Activated CD8-positive, alpha-beta T cell treated with anti-CD3 and anti-CD28 coated beads, Interleukin-2, amount 10 ng/mL, durations not matched to agents 7 days and 5 days (primary cell): ENCODE results near the gene EIPR1. TPM values are rescaled to one million over a fixed set of nuclear protein-coding genes. Genes with fewer than 3 reads are reported as not detected.
"Not testable (repeated sequence)": the region's sequence is repeated elsewhere in the genome, so short reads cannot be mapped to it uniquely, and the experiment has no call there.

ENCODE experiments used
- ATAC-seq: fragments of 150-1000 bp; cut with Tn5 transposase; one replicate; pipeline ENCODE4 v1.10.0; 2021; ENCODE audit warnings: moderate library complexity
- CTCF ChIA-PET: fragments of 350-600 bp; sonication (Branson Sonifier 250); formaldehyde crosslinking; loops from one replicate; lab custom pipeline; 2021; ENCODE audit warnings: antibody characterized with exemption; lab: Charles Lee
- POLR2A ChIA-PET: fragments of 350-600 bp; sonication (Branson Sonifier 250); formaldehyde crosslinking; loops from one replicate; lab custom pipeline; 2021; ENCODE audit warnings: antibody characterized with exemption; lab: Charles Lee
- DNase-seq: peaks from one replicate; pipeline ENCODE4 v3.0.0-alpha.2; 2020
- H3K27ac Mint-ChIP-seq: one replicate; pipeline ENCODE4 v1.8.0; 2021; ENCODE audit warnings: mild to moderate bottlenecking, mixed read lengths
- H3K27me3 Mint-ChIP-seq: one replicate; pipeline ENCODE4 v1.8.0; 2021; ENCODE audit warnings: low read depth, mixed read lengths
- H3K36me3 Mint-ChIP-seq: one replicate; pipeline ENCODE4 v1.8.0; 2021; ENCODE audit warnings: low read depth, mixed read lengths
- H3K4me1 Mint-ChIP-seq: one replicate; pipeline ENCODE4 v1.8.0; 2021; ENCODE audit warnings: low read depth, mixed read lengths
- H3K4me3 Mint-ChIP-seq: one replicate; pipeline ENCODE4 v1.8.0; 2021; ENCODE audit warnings: mild to moderate bottlenecking, mixed read lengths
- H3K9me3 Mint-ChIP-seq: one replicate; pipeline ENCODE4 v1.8.0; 2022; ENCODE audit warnings: mixed read lengths; ENCODE audit not compliant: insufficient read depth
- total RNA-seq, 2 experiments: library from RNA; stranded (reverse); gene quantifications; one replicate each; pipeline ENCODE4 v1.2.3, GENCODE V29; 2021

The EIPR1 gene
- total RNA-seq, 2 experiments from 2014 or later: 38.9 to 41.4 TPM

DNA sequence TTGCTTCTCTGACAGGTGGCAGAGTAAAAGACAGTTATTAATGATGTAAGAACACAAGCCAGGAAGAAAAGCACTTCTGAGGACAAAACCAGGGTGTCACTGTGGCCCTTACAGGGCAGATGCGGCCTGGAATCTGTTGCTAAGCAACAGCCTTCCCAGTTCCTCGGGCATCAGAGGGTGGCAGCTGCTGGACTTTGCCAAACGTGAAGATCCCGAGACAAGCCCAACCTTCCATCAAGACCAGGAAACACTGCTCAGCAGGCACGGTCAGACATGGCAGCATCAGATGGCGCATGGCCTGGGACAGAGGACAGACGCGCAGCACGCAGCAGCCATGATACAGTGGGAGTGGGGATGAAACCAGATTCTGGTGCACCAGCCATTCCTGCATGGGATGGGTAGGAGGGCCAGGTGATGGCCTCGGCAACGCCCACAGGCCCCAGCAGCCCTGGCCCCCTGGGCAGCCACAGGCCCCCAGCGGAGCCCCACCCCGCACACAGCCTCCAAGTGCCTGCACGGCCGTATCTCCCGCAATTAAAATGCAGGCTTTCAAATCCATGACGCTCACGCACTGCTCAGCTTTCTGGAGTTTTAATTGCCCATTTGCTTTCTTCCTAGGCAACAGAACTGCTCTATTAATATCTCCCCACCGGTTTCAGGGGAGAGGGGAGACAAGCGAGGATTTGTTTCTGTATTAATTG lies 89.0 kb downstream of the EIPR1 start:
- Mint-ChIP-seq H3K36me3 (peaks cover 18% of the 10 kb centered on the region), H3K27me3 (no peaks in the 10 kb centered on the region), H3K4me3 (no peak overlapping the region), H3K9me3 (peaks cover 8% of the 10 kb centered on the region), H3K4me1 (no peaks in the 10 kb centered on the region), H3K27ac (no peak overlapping the region)
- POLR2A ChIA-PET: no interaction called here
- ATAC-seq (no peak), DNase-seq (no peak)
- CTCF ChIA-PET: no interaction called here

DNA sequence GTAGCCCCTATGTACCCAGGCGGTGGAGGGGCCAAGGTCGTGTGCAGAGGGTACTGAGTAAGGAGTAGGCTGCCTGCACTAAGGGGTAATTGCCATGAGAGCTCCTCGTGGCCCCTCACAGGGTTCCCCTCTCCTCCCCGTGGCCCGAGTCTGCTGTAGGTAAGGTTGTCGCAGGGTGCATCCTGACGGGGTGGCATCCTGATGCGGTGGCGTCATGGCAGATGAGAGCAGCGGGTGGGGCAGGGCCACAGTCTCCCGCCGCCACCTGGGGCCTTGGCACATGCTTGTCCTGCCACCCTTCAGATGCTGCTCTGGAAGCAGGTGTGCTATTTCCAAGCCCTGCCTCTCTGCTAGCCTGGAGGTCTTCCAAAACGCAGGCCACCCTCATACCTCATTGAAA lies 89.7 kb downstream of the EIPR1 start:
- no peaks in the 10 kb centered on the region for H3K4me1 Mint-ChIP-seq
- H3K36me3 Mint-ChIP-seq: peaks cover 19% of the 10 kb centered on the region
- no peak for ATAC-seq
- no peak overlapping the region for H3K4me3 Mint-ChIP-seq
- no peak overlapping the region for H3K27ac Mint-ChIP-seq
- ChIA-PET CTCF (interaction anchor here (1.3 kb wide), 1 partner anchor 9 kb away, joined by 3 read pairs; no protein-coding TSS in a partner anchor), POLR2A (no interaction called here)
- no peaks in the 10 kb centered on the region for H3K27me3 Mint-ChIP-seq
- no peak for DNase-seq
- peaks cover 8% of the 10 kb centered on the region for H3K9me3 Mint-ChIP-seq

DNA sequence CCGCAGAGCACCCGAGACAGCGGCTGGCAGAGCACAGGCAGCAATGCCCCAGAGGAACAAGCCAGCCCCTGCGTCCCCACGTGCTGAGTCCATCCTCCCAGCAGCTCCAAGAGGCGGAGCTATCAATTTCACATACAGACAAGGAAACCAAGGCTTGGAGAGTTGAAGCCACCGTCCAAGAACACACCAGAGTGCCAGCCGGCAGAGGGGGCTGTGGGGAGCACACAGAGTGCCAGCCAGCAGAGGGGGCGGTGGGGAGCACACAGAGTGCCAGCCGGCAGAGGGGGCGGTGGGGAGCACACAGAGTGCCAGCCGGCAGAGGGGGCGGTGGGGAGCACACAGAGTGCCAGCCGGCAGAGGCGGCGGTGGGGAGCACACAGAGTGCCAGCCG lies 91.0 kb downstream of the EIPR1 start:
- H3K4me3 Mint-ChIP-seq, DNase-seq, H3K4me1 Mint-ChIP-seq, H3K27ac Mint-ChIP-seq, H3K27me3 Mint-ChIP-seq, H3K9me3 Mint-ChIP-seq, ATAC-seq: not testable (repeated sequence)
- CTCF ChIA-PET: interaction anchor here (1.3 kb wide), 1 partner anchor 11 kb away, joined by 3 read pairs; no protein-coding TSS in a partner anchor
- H3K36me3 Mint-ChIP-seq: peaks cover 19% of the 10 kb centered on the region
- POLR2A ChIA-PET: interaction anchor here (0.7 kb wide), 1 partner anchor 983 kb away, joined by 3 read pairs; no protein-coding TSS in a partner anchor

DNA sequence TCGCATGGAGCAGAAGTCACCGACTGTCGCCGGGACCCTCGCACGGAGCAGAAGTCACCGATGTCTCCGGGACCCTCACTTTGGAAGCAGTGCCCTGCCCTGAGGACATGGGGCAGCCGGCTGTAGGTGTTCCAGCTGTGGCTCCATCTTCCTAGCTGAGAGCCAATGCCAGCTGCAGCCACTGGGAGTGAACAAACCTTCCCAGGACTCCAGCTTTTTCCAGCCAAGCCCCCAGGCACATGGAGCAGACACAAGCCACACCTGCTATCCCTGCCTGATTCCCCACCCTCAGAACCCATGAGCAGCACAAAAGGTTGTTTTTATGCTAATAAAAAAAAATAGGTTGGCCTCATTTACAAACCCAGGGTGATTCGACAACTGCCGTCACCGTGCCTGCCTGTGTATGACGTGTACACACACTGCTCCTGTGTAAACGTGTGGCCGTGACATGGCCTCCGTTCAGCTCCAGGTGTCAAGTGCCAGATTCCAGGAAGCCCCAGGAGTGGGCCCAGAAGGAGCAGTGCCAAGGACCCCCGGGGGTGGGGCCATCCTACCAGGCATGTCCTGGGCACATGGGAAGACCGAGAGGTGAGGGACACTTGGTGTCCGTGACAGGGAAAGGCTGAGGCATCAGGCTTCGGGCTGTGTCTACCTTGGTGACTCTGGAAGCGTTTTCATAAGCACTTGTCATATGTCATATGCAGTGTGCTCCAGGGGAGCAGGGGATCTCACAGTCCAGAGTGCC lies 91.5 kb downstream of the EIPR1 start:
- Mint-ChIP-seq H3K36me3 (peaks cover 21% of the 10 kb centered on the region), H3K27ac (no peak overlapping the region), H3K4me3 (no peak overlapping the region), H3K9me3 (peaks cover 8% of the 10 kb centered on the region), H3K27me3 (no peaks in the 10 kb centered on the region), H3K4me1 (no peaks in the 10 kb centered on the region)
- ChIA-PET POLR2A (no interaction called here), CTCF (no interaction called here)
- DNase-seq: no peak
- no peak for ATAC-seq

DNA sequence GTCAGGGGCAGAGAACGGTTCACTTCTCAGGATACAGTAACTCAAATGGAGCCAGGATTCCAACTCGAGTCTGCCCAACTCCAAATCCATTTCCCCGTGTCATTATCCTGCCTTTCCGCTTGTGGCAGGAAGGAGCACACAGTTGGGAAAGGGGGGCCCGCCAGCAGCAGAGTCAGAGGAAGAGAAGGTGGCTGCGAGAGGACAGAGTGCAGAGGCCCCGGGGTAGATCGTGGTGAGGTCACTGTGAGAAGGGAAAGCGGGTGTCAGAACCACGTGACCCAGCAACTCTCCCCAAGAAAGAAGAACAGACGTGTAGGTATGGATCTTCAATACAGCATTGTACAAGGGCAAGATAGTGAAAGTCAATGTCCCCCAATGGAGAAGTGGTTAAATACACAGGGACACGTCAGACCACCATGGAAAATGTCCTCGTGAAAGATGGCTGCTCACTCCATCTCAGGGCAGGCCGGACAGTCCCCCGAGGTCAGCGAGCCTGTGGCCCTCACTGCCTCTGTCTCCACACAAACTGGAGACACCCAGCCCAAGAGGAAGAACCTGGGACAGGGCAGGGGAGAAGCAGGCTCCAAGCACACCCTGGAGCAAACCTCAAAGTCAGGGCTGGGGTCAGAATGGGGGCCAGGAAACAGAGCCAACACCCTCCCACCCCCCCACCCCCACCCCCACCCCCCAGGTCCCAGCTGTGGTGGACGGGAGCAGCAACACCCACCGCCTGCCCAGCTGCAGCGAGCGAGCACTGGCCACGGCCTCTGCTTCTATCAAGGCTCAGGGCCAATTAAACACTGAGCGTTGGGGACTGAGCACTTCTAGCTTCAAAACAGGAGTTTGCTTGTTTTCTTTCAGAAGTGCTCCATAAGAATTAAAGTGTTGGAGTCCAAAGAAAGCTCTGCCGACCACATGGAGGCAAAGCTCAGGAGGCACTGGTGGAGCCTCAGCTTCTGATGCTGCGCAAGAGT lies 92.7 kb downstream of the EIPR1 start:
- DNase-seq: no peak
- no peaks in the 10 kb centered on the region for H3K27me3 Mint-ChIP-seq
- CTCF ChIA-PET: no interaction called here
- H3K36me3 Mint-ChIP-seq: peaks cover 24% of the 10 kb centered on the region
- POLR2A ChIA-PET: no interaction called here
- peaks cover 8% of the 10 kb centered on the region for H3K9me3 Mint-ChIP-seq
- no peak overlapping the region for H3K4me3 Mint-ChIP-seq
- no peak overlapping the region for H3K27ac Mint-ChIP-seq
- ATAC-seq: no peak
- H3K4me1 Mint-ChIP-seq: no peaks in the 10 kb centered on the region

DNA sequence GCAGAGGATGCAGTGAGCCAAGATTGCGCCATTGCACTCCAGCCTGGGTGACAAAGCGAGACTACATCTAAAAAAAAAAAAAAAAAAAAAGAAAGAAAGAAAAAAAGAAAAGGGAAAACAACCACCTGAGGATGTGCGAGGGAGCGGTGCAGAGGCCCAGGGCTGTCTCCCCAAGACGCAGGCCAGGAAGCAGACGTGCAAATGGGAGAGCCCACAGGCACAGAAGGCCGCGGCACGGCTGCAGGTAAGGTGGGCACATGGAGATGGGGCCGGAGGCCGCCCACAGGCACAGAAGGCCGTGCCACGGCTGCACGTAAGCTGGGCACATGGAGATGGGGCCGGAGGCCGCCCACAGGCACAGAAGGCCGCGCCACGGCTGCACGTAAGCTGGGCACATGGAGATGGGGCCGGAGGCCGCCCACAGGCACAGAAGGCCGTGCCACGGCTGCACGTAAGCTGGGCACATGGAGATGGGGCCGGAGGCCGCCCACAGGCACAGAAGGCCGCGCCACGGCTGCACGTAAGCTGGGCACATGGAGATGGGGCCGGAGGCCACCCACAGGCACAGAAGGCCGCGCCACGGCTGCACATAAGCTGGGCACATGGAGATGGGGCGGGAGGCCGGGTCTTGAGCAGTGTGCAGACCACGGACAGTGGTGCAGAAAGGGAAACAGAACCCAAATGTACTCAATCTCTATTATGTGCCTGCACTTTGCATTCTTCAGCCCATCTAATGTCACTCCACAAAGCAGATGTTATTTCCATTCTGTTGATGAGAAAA lies 93.6 kb downstream of the EIPR1 start:
- H3K4me3 Mint-ChIP-seq, H3K4me1 Mint-ChIP-seq, POLR2A ChIA-PET, CTCF ChIA-PET, H3K9me3 Mint-ChIP-seq, H3K27me3 Mint-ChIP-seq, DNase-seq, H3K27ac Mint-ChIP-seq, ATAC-seq: not testable (repeated sequence)
- H3K36me3 Mint-ChIP-seq: peaks cover 18% of the 10 kb centered on the region

DNA sequence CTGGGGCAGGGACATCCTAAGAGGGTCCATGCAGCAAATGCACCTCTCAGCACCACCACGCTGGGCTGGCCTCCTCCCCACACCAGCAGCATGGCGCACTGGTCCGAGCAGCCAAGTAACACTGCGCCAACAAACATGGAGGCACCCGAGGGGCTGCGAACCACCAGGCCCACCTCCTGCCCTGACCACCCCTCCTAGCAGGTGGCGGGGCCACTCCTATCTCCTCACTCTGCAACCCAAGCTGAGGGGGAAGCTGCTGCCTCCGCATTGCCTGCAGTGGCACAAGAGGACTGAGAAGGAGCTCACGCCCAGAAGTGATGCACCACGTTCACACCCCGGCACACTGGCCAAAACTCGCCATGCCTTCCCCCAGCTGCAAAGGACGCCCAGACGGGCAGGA lies 94.4 kb downstream of the EIPR1 start:
- Mint-ChIP-seq H3K4me1 (no peaks in the 10 kb centered on the region), H3K36me3 (peaks cover 21% of the 10 kb centered on the region), H3K9me3 (peaks cover 3% of the 10 kb centered on the region), H3K4me3 (no peak overlapping the region), H3K27ac (no peak overlapping the region), H3K27me3 (no peaks in the 10 kb centered on the region)
- POLR2A ChIA-PET: no interaction called here
- ATAC-seq (no peak), DNase-seq (no peak)
- CTCF ChIA-PET: no interaction called here

DNA sequence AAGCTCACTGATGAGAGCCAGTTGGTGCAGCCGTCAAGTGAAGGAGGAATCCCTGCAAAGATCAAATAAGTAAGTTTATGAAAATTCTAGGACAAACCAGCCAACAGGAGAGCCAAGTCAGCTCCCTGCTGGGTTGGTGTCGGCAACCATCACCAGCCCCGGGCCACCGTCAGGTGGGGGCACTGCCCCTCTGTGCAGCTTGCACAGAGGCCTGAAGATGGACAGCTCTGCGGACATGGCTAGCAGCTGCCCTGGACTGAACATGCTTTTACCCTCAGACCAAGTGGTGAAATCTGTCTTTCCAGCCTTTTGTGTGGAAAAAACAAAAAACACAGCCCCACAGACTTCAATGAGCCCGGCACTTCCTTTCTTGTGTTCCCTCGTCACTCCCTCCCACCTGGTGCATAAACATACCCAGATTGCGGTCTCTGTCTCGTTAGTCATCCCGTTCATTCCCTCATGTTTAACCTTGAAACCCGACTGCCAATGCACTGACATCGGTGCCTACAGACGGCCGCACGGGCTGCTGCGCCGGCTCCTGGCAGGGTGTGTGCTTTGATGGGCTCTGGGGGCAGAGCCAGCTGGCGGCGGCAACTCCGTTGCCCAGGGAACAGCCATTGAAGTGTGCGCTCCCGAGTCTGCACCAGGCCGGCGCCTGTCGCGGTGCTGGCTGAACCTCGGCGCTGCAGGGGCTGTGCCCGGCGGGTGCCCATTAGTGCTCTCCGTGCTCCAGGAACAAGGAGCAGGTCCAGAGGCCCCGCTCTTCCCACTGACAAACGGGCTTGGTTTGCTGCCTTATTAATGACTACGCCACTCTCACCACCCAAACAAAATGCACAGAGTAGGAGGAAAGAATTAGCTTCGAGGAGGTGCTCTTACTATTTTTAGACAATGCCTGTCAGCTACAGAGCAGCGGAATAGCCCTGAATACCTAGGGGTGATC lies 95.3 kb downstream of the EIPR1 start:
- no peaks in the 10 kb centered on the region for H3K4me1 Mint-ChIP-seq
- ATAC-seq (no peak), DNase-seq (no peak)
- no peak overlapping the region for H3K4me3 Mint-ChIP-seq
- peaks cover 20% of the 10 kb centered on the region for H3K36me3 Mint-ChIP-seq
- ChIA-PET POLR2A (no interaction called here), CTCF (no interaction called here)
- H3K27ac Mint-ChIP-seq: no peak overlapping the region
- H3K27me3 Mint-ChIP-seq: no peaks in the 10 kb centered on the region
- peaks cover 3% of the 10 kb centered on the region for H3K9me3 Mint-ChIP-seq

DNA sequence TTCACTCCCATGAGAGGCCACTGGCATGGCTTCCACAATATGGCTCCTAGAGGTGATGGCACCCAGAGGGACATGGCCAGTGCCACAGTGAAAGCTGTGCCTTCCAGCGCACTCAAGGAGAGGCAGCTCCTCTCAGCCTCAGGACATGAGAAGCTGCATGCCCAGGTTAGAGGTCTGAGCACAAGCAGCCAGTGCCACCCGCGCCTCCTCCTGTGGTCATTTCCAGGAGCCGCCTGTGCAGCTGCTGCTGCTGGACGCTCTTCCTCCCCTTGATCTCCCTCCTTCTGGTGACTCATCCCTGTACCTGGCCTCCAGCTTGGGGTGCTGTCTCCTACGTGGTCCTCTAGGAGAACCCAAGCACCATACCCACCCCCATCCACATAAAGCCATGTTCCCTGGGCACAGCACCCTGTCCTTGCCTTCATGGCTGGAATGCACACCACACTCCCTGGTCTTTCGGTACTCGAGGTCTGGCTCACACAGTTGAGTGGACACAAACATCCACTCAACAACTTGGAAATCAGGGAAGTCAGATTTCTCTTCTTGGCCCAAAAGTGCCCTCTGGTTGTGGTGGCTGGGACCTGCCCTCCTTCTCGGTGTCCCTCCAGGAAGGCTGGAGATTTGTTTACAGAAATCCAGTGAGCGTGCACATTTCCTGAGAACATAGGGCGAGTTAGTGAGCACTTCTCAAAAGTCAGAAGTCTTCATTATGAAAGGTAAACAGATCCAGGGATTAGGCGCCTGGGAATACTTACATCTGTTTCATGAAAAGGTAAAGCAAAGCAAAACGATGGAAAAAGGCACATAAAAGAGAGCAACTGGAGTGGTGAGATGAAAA lies 96.7 kb downstream of the EIPR1 start:
- Mint-ChIP-seq H3K4me3 (no peak overlapping the region), H3K9me3 (peaks cover 17% of the 10 kb centered on the region), H3K36me3 (peaks cover 27% of the 10 kb centered on the region), H3K27ac (no peak overlapping the region), H3K27me3 (no peaks in the 10 kb centered on the region), H3K4me1 (no peaks in the 10 kb centered on the region)
- ChIA-PET POLR2A (no interaction called here), CTCF (no interaction called here)
- no peak for ATAC-seq
- DNase-seq: no peak

DNA sequence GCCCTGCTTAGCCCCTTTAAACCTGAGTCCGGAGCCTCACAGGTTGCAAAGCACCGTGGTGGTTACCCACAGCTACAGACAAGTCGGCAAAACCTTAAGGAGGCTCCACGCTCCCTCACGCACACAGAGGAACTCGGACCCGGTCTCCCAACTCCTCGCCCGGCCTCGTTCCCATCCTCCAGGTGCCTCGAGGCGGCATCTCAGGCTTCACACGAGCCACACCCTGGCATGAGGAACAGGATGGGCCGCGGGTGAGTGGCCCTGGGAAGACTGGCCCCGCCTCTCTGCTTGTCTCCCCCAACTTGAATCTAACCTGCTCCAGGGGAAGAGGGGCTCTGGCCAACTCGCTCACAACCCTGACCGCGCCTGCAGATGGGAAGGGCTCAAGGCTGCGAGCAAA lies 97.4 kb downstream of the EIPR1 start:
- ATAC-seq (no peak), DNase-seq (no peak)
- H3K27me3 Mint-ChIP-seq: no peaks in the 10 kb centered on the region
- H3K4me3 Mint-ChIP-seq: no peak overlapping the region
- H3K4me1 Mint-ChIP-seq: no peaks in the 10 kb centered on the region
- H3K36me3 Mint-ChIP-seq: peaks cover 31% of the 10 kb centered on the region
- H3K27ac Mint-ChIP-seq: no peak overlapping the region
- peaks cover 22% of the 10 kb centered on the region for H3K9me3 Mint-ChIP-seq
- CTCF ChIA-PET: no interaction called here
- POLR2A ChIA-PET: no interaction called here
